Keratinocyte (primary cell): ENCODE measurements around the gene PRKN. TPM values are rescaled to one million over a fixed set of nuclear protein-coding genes. Genes with fewer than 3 reads are reported as not detected.

ENCODE experiments used
- DNase-seq: peaks from one replicate; pipeline ENCODE4 v3.0.0-alpha.2; 2011; ENCODE audit warnings: low read depth, missing footprints, low spot score
- FAIRE-seq: peaks from 2 replicates; lab custom pipeline; 2011; peaks lifted over from hg19 to GRCh38; lab: Jason Lieb, UNC
- H2AFZ ChIP-seq: 2 replicates; pipeline ENCODE4 v1.6.0; 2012; ENCODE audit warnings: low read length, control low read depth, inconsistent platforms; ENCODE audit not compliant: control insufficient read depth
- H3K27ac ChIP-seq: 2 replicates; pipeline ENCODE4 v1.5.1; 2011; ENCODE audit warnings: low read length; ENCODE audit not compliant: control insufficient read depth, insufficient read depth
- H3K27me3 ChIP-seq: 3 replicates; pipeline ENCODE4 v1.6.0; 2011; ENCODE audit warnings: low read length; ENCODE audit not compliant: control insufficient read depth, insufficient read depth; ENCODE audit errors: extremely low read depth
- H3K36me3 ChIP-seq, 2 experiments: 2 replicates in 1 of 2; 3 replicates in 1 of 2; pipeline ENCODE4 v1.5.1; 2011; ENCODE audit warnings: low read length in 2 of 2, mild to moderate bottlenecking in 1 of 2; ENCODE audit not compliant: control insufficient read depth in 2 of 2, insufficient read depth in 2 of 2; ENCODE audit errors: extremely low read depth in 1 of 2
- H3K4me1 ChIP-seq: 3 replicates; pipeline ENCODE4 v1.5.1; 2011; ENCODE audit warnings: low read length; ENCODE audit not compliant: control insufficient read depth, insufficient read depth; ENCODE audit errors: extremely low read depth
- H3K4me2 ChIP-seq: 3 replicates; pipeline ENCODE4 v1.6.0; 2011; ENCODE audit warnings: low read depth, low read length; ENCODE audit not compliant: control insufficient read depth, insufficient read depth; ENCODE audit errors: extremely low read depth
- H3K4me3 ChIP-seq, 3 experiments: fragments of 200-600 bp in 1 of 3; sonication (generic) in 1 of 3; 2 replicates in 2 of 3; 3 replicates in 1 of 3; pipeline ENCODE4 v1.5.1; 2011 to 2016; ENCODE audit warnings: low read length in 3 of 3, mild to moderate bottlenecking in 3 of 3, control low read depth in 2 of 3, inconsistent platforms in 1 of 3, low read depth in 1 of 3, mixed read lengths in 1 of 3, mixed run types in 1 of 3, moderate library complexity in 1 of 3; ENCODE audit not compliant: control insufficient read depth in 2 of 3, insufficient read depth in 2 of 3; ENCODE audit errors: extremely low read depth in 1 of 3
- H3K79me2 ChIP-seq: 2 replicates; pipeline ENCODE4 v1.6.0; 2012; ENCODE audit warnings: low read length; ENCODE audit not compliant: control insufficient read depth, insufficient read depth
- H3K9ac ChIP-seq: 3 replicates; pipeline ENCODE4 v1.6.0; 2011; ENCODE audit warnings: low read length; ENCODE audit not compliant: control insufficient read depth, insufficient read depth; ENCODE audit errors: extremely low read depth
- H3K9me1 ChIP-seq: 3 replicates; pipeline ENCODE4 v1.6.0; 2011; ENCODE audit warnings: low read length; ENCODE audit not compliant: control insufficient read depth, insufficient read depth; ENCODE audit errors: extremely low read depth
- H3K9me3 ChIP-seq: 2 replicates; pipeline ENCODE4 v1.5.1; 2012; ENCODE audit warnings: low read depth, low read length; ENCODE audit not compliant: control insufficient read depth
- H4K20me1 ChIP-seq: 3 replicates; pipeline ENCODE4 v1.6.0; 2011; ENCODE audit warnings: low read length; ENCODE audit not compliant: control insufficient read depth, insufficient read depth; ENCODE audit errors: extremely low read depth
- EZH2 ChIP-seq: IDR thresholded peaks from one replicate; pipeline ENCODE4 v1.6.1; 2012; ENCODE audit warnings: inconsistent platforms, mild to moderate bottlenecking, low read length, moderate library complexity
- dilution Hi-C: fragments of 300-500 bp; cut with MboI; formaldehyde crosslinking; loops from one replicate; pipeline ENCODE4 v1.7.0; 2020; ENCODE audit warnings: low sequenced_read_pairs; ENCODE audit not compliant: extremely low pct_ligation_motif_present
- polyA plus RNA-seq, 5 experiments: library from polyadenylated mRNA; depleted of rRNA in 3 of 5; stranded (reverse) in 3 of 5; stranded (forward) in 1 of 5; unstranded in 1 of 5; fragments of >200 nt; gene quantifications; 1 replicate in 1 of 5; 2 replicates in 3 of 5; 3 replicates in 1 of 5; pipeline versions ENCODE4 v1.2.1 to v1.2.3, GENCODE V29; 2011 to 2012; ENCODE audit warnings: missing spikeins in 2 of 5, low read depth in 1 of 5, low replicate concordance in 1 of 5
- TF ChIP-seq, protein P1 (sequence below), 3 experiments: IDR thresholded peaks in 1 of 3; conservative IDR thresholded peaks in 1 of 3; optimal IDR thresholded peaks in 1 of 3; 2 replicates in 2 of 3; 3 replicates in 1 of 3; pipeline versions ENCODE3 to v1.5.1; 2011; ENCODE audit warnings: low read length in 3 of 3, mild to moderate bottlenecking in 3 of 3, moderate library complexity in 2 of 3, control low read depth in 1 of 3, inconsistent platforms in 1 of 3; ENCODE audit not compliant: insufficient read depth in 2 of 3; ENCODE audit errors: extremely low read depth in 1 of 3

PRKN gene
- polyA plus RNA-seq, 1 donor (not counting 4 experiments of a cell fraction or from before 2014, with no cell fraction given), result 0.67 TPM

DNA sequence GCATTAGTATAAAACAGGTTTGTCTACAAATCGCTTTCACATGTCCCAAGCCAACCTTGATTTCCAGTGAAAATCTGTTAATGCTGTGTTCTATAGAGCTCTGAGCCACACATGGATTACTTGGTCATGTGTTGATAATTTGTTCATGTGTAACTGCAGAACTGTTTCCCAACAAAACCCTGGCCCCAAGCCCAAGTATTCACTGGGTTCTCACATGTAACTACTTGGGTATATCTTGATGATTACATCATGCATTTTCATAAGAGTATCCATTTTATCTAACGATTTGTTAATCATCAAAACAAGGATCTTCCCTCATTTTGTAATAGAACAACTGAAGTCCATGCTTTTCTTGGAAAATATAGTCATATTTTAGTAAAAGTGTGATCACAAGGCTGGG lies 657.6 kb downstream of the PRKN start:
- Histone ChIP-seq H3K4me3 (no peak overlapping the region), H3K27ac (no peak overlapping the region), H3K9me3 (no peaks in the 10 kb centered on the region), H3K36me3 (no peaks in the 10 kb centered on the region), H3K9me1 (no peaks in the 10 kb centered on the region), H3K4me2 (no peak overlapping the region), H3K4me1 (no peaks in the 10 kb centered on the region), H3K79me2 (no peaks in the 10 kb centered on the region), H4K20me1 (no peaks in the 10 kb centered on the region), H3K27me3 (no peaks in the 10 kb centered on the region), H3K9ac (no peak overlapping the region), H2AFZ (no peak overlapping the region)
- dilution Hi-C loops, result no loop called here
- no peak for FAIRE-seq
- TF ChIP-seq, protein P1, sequence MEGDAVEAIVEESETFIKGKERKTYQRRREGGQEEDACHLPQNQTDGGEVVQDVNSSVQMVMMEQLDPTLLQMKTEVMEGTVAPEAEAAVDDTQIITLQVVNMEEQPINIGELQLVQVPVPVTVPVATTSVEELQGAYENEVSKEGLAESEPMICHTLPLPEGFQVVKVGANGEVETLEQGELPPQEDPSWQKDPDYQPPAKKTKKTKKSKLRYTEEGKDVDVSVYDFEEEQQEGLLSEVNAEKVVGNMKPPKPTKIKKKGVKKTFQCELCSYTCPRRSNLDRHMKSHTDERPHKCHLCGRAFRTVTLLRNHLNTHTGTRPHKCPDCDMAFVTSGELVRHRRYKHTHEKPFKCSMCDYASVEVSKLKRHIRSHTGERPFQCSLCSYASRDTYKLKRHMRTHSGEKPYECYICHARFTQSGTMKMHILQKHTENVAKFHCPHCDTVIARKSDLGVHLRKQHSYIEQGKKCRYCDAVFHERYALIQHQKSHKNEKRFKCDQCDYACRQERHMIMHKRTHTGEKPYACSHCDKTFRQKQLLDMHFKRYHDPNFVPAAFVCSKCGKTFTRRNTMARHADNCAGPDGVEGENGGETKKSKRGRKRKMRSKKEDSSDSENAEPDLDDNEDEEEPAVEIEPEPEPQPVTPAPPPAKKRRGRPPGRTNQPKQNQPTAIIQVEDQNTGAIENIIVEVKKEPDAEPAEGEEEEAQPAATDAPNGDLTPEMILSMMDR (optimal IDR thresholded peaks at IDR 0.05 in 1 of 3, IDR thresholded peaks at IDR 0.05 in 1 of 3, conservative IDR thresholded peaks at IDR 0.05 in 1 of 3; ENCODE audit: extremely low read depth in 1 of 3, insufficient read depth in 2 of 3, low read length in 3 of 3), result no peak
- no peak for TF ChIP-seq EZH2
- DNase-seq, result no peak

DNA sequence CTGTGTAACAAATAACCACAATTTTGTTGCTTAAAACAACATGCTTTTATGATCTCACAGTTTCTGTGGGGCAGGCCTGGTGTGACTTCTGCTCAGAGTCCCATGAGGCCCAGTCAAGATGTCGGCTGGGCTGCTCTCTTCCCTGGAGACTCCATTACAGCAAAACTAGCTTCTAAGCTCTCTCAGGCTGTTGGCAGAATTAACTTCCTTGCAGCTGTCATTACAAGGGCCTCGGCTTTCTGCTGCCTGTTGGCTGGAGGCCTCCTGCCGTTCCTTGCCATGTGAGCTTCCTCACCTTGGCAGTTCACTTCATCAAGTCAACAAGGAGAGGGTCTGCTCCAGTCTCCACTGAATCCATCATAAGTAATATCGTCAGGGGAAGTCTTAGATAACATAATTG lies 659.2 kb downstream of the PRKN start:
- Histone ChIP-seq H3K27ac (no peak overlapping the region), H3K4me2 (no peak overlapping the region), H3K9me3 (no peaks in the 10 kb centered on the region), H3K4me1 (no peaks in the 10 kb centered on the region), H3K4me3 (no peak overlapping the region), H3K9ac (no peak overlapping the region), H3K79me2 (no peaks in the 10 kb centered on the region), H3K36me3 (no peaks in the 10 kb centered on the region), H3K9me1 (no peaks in the 10 kb centered on the region), H2AFZ (no peak overlapping the region), H3K27me3 (no peaks in the 10 kb centered on the region), H4K20me1 (no peaks in the 10 kb centered on the region)
- no peak for FAIRE-seq
- TF ChIP-seq, protein P1 (optimal IDR thresholded peaks at IDR 0.05 in 1 of 3, IDR thresholded peaks at IDR 0.05 in 1 of 3, conservative IDR thresholded peaks at IDR 0.05 in 1 of 3; ENCODE audit: extremely low read depth in 1 of 3, insufficient read depth in 2 of 3, low read length in 3 of 3), result no peak
- TF ChIP-seq EZH2, result no peak
- DNase-seq, result no peak
- dilution Hi-C loops, result no loop called here
